Large intestine (tissue), 3 donors: Measurements from ENCODE around the gene BUD31. TPM values are rescaled to one million over a fixed set of nuclear protein-coding genes. Genes with fewer than 3 reads are reported as not detected.

ENCODE experiments used
- DNase-seq, 2 donors: peaks; one replicate each; pipeline versions ENCODE4 v3.0.0 to v3.0.0-alpha.2; 2013
- H3K27ac ChIP-seq: one replicate; pipeline ENCODE4 v1.5.1; 2013; ENCODE audit warnings: low read length
- H3K27me3 ChIP-seq: 2 replicates; pipeline ENCODE4 v1.6.1; 2013; ENCODE audit warnings: low read length; ENCODE audit not compliant: control insufficient read depth, insufficient read depth
- H3K36me3 ChIP-seq: 2 replicates; pipeline ENCODE4 v1.6.1; 2013; ENCODE audit warnings: low read length; ENCODE audit not compliant: control insufficient read depth, insufficient read depth
- H3K4me1 ChIP-seq: one replicate; pipeline ENCODE4 v1.6.1; 2013; ENCODE audit warnings: low read length; ENCODE audit not compliant: control insufficient read depth, insufficient read depth
- H3K4me3 ChIP-seq: one replicate; pipeline ENCODE4 v1.5.1; 2013; ENCODE audit warnings: low read length
- H3K9me3 ChIP-seq: one replicate; pipeline ENCODE4 v1.6.1; 2013; ENCODE audit warnings: mild to moderate bottlenecking, low read depth, low read length, moderate library complexity; ENCODE audit not compliant: control insufficient read depth
- WGBS: methylation state at CpG from one replicate; pipeline ENCODE4 v1.1.5; 2013; ENCODE audit warnings: low lambda C conversion rate; ENCODE audit not compliant: insufficient coverage; 5-methylcytosine and 5-hydroxymethylcytosine counted together
- polyA plus RNA-seq: library from polyadenylated mRNA; unstranded; fragments of 120-200 nt; gene quantifications from one replicate; pipeline ENCODE4 v1.2.1, GENCODE V29; 2013

The BUD31 gene
- polyA plus RNA-seq, 1 donor = 72.8 TPM

DNA sequence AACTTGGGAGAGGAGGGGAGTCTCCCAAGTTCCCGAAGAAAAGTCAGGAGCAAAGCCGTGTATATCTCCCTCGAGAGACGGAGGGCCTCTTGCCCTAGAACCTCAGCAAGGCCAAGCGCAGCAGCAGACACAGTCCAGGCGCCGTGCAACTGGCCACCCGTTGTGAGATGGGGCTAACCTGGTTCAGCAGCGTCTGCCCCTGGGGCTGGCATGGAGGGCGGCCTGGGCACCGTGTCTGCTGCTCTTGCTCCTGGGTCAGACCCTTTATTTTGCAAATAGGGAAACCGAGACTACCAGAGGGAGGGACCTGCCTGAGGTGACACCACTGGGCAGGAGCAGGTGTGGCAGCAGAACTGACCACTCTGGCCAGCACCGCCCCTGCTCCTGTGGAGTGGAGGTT, 43.8 kb downstream of the BUD31 start:
- WGBS = no CpG with 5 or more reads among the region's 13 CpGs
- no peak for DNase-seq
- Histone ChIP-seq H3K4me1 (no peaks in the 10 kb centered on the region), H3K9me3 (no peaks in the 10 kb centered on the region), H3K36me3 (peaks cover 98% of the 10 kb centered on the region), H3K27ac (no peak overlapping the region), H3K4me3 (no peak overlapping the region), H3K27me3 (no peaks in the 10 kb centered on the region)

DNA sequence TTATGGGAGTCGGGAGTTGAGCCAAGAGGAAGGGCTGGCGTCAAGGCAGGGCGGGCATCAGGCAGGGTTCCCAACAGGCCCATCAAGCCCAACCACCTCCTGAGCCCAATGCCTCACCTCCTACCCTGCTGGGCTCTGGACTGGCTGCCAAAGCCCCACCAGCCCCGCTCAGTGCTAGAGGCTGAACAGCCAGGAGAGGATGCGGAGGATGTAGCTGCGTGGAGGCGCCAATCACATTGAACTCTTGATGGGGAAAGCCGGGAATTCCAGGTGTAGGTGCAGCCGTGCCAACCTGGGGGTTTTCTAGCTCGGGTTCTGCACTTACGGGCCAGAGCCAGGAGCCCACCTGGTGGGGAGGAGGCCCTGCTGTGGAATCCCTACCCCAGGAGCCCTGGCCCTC, 44.3 kb downstream of the BUD31 start:
- DNase-seq = no peak
- H3K9me3 ChIP-seq = no peaks in the 10 kb centered on the region
- H3K27me3 ChIP-seq = no peaks in the 10 kb centered on the region
- WGBS = no CpG with 5 or more reads among the region's 11 CpGs
- H3K4me3 ChIP-seq = no peak overlapping the region
- no peaks in the 10 kb centered on the region for H3K4me1 ChIP-seq
- peaks cover 98% of the 10 kb centered on the region for H3K36me3 ChIP-seq
- no peak overlapping the region for H3K27ac ChIP-seq

- DNase-seq = no peak
- Histone ChIP-seq H3K4me1 (no peaks in the 10 kb centered on the region), H3K27ac (no peak overlapping the region), H3K27me3 (no peaks in the 10 kb centered on the region), H3K36me3 (peaks cover 96% of the 10 kb centered on the region), H3K9me3 (no peaks in the 10 kb centered on the region), H3K4me3 (no peak overlapping the region)
- WGBS = no CpG with 5 or more reads among the region's 9 CpGs
Measured at GRCh38 chr7:99455874-99456273, 47.1 kb downstream of the BUD31 start.

DNA sequence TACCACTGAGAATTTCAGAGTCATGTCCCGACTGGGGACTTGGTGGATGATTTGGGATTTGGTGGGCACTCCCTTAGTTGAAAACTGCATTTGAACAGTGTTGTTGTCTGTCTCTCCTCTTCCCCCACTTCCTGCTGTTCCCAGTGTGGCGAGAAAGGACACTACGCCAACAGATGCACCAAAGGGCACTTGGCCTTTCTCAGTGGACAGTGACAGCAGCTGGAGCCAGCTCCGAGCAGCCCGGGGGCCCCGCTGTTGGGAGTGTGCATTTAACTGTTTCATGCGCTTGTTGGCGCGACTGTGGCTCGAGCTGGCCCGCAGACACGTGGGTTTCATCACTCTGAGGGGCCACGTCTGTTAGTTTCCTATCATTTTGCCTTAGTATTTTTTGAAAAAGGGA, 47.5 kb downstream of the BUD31 start:
- peaks cover 95% of the 10 kb centered on the region for H3K36me3 ChIP-seq

DNA sequence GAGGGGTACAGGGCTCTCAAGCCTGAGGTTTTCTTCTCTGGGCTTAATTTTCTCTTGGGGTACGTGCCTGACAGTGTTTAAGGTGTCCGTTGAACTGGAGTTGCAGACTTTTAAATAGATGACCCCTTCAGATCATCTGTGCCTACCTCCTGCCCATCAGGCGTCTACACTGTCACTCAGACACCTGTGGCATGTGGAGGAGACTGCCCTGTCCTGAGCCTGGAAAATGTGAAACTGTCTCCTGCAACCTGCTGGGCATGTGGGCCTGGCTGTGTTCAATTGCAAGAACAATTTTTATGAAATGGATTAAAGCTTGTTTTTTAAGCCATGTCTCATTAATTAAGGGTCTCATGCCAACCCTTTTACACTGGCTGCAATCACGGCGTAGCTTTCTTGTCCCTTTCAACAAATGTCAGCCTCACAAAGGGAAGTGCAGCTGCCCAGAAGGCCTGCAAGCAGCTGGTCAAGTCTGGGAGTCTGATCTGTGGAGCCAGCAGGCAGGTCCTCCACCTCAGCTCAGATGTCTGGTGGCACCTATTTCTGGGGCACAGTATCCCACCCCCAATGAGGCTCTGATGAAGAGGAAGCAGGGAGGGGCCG, 48.4 kb downstream of the BUD31 start:
- no CpG with 5 or more reads among the region's 6 CpGs for WGBS
- Histone ChIP-seq H3K9me3 (no peaks in the 10 kb centered on the region), H3K36me3 (peaks cover 87% of the 10 kb centered on the region), H3K4me1 (no peaks in the 10 kb centered on the region), H3K4me3 (no peak overlapping the region), H3K27ac (no peak overlapping the region), H3K27me3 (no peaks in the 10 kb centered on the region)
- no peak for DNase-seq

More for the DNA sequence above, 47.5 kb downstream of the BUD31 start:
- no peaks in the 10 kb centered on the region for H3K27me3 ChIP-seq
- H3K4me3 ChIP-seq = no peak overlapping the region
- no CpG with 5 or more reads among the region's 13 CpGs for WGBS
- H3K27ac ChIP-seq = no peak overlapping the region
- DNase-seq = no peak
- H3K9me3 ChIP-seq = no peaks in the 10 kb centered on the region
- no peaks in the 10 kb centered on the region for H3K4me1 ChIP-seq

GRCh38 chr7:99457650-99458493, 49.1 kb downstream of the BUD31 start:
- H3K27me3 ChIP-seq = no peaks in the 10 kb centered on the region
- no peak overlapping the region for H3K27ac ChIP-seq
- no peak for DNase-seq
- H3K36me3 ChIP-seq = peaks cover 80% of the 10 kb centered on the region
- H3K4me1 ChIP-seq = no peaks in the 10 kb centered on the region
- no peaks in the 10 kb centered on the region for H3K9me3 ChIP-seq
- H3K4me3 ChIP-seq = no peak overlapping the region
- no CpG with 5 or more reads among the region's 26 CpGs for WGBS

GRCh38 chr7:99459087-99459486, 50.3 kb downstream of the BUD31 start:
- no peak overlapping the region for H3K27ac ChIP-seq
- no peak for DNase-seq
- H3K36me3 ChIP-seq = peaks cover 74% of the 10 kb centered on the region
- no peaks in the 10 kb centered on the region for H3K9me3 ChIP-seq
- no peak overlapping the region for H3K4me3 ChIP-seq
- WGBS = no CpG with 5 or more reads among the region's 8 CpGs
- H3K4me1 ChIP-seq = no peaks in the 10 kb centered on the region
- H3K27me3 ChIP-seq = no peaks in the 10 kb centered on the region

- no peaks in the 10 kb centered on the region for H3K27me3 ChIP-seq
- peaks cover 4% of the 10 kb centered on the region for H3K4me1 ChIP-seq
- WGBS = no CpG with 5 or more reads among the region's 11 CpGs
Measured at GRCh38 chr7:99460651-99461050, 51.9 kb downstream of the BUD31 start.

GRCh38 chr7:99461221-99461620, 52.5 kb downstream of the BUD31 start:
- no CpG with 5 or more reads among the region's 2 CpGs for WGBS
- DNase-seq = no peak
- H3K27me3 ChIP-seq = no peaks in the 10 kb centered on the region
- no peaks in the 10 kb centered on the region for H3K9me3 ChIP-seq
- H3K4me3 ChIP-seq = no peak overlapping the region
- peaks cover 53% of the 10 kb centered on the region for H3K36me3 ChIP-seq
- H3K4me1 ChIP-seq = peaks cover 4% of the 10 kb centered on the region
- no peak overlapping the region for H3K27ac ChIP-seq

More at GRCh38 chr7:99460651-99461050, 51.9 kb downstream of the BUD31 start:
- no peak for DNase-seq
- no peaks in the 10 kb centered on the region for H3K9me3 ChIP-seq
- H3K4me3 ChIP-seq = no peak overlapping the region
- H3K36me3 ChIP-seq = peaks cover 59% of the 10 kb centered on the region
- H3K27ac ChIP-seq = no peak overlapping the region

DNA sequence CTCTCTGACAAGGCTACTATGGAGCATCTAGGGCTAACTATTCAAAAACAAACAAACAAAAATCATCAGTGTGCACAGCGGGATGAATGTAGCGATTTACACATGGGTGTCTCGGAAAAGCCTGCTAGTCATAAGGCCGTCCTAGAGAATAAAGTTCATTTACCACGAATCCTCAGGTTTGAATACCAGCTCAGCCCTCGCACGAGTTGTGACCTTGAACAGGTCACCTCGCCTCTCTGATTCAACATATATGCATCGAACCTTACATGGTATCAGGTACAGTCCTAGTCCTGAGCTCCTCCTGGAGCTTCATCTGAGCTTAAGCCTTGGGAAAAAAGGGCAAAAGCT, 56.6 kb downstream of the BUD31 start:
- peak overlapping the region; percentile 91 for H3K27ac ChIP-seq
- peak in 1 of 2 donors; percentile 53 for DNase-seq
- peaks cover 13% of the 10 kb centered on the region for H3K36me3 ChIP-seq
- peak overlapping the region; percentile 88 for H3K4me3 ChIP-seq
- WGBS = no CpG with 5 or more reads among the region's 9 CpGs
- H3K27me3 ChIP-seq = no peaks in the 10 kb centered on the region
- peaks cover 4% of the 10 kb centered on the region for H3K4me1 ChIP-seq
- peaks cover 3% of the 10 kb centered on the region for H3K9me3 ChIP-seq
